CD4-positive, alpha-beta T cell treated with Interleukin-2 at 100 ng/mL for 4 hours (primary cell): ENCODE measurements around the gene AFF3.
"Not testable (repeated sequence)": the region's sequence is repeated elsewhere in the genome, so short reads cannot be mapped to it uniquely, and the experiment has no call there.

ENCODE experiments used
- DNase-seq: peaks from one replicate; pipeline ENCODE4 v3.0.0-alpha.2; 2020; ENCODE audit warnings: low spot score

The AFF3 gene

DNA sequence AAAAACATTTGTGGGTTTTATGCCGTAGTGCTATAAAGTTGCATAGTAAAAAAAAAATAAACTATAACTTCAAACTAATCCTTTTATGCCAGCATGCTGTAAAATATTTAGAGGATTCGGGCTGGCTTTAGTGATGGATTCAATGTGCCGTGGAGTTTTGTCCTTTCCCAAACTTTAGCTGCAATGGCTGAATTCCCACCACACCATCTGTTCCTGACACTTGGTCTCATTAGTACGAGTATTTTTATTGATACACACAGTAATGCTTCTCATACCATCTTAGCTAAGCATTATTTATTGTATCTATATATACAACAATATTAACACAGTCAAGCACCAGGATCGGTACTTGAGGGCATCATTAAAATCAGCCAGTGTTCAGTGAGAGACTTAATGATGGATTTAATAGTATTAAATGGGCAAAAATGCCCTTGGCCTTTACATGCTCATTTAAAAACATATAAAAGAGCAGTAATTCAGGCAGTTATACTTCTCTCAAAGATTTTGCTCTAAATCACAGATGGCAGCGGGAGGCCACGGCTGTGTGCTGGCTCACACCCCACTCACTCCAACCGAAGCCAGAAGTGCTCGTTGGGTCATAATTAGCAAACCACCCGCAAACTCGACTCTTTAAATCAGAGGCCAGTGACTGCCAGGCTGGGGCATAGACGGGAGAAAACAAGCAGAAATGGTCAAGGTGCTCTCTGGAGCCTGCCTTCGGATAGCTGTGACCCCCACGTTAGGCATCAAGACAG is 355.6 kb downstream of the AFF3 start:
- DNase-seq: no peak

- no peak for DNase-seq
Measured at GRCh38 chr2:99784946-99785345, 357.4 kb downstream of the AFF3 start.

DNA sequence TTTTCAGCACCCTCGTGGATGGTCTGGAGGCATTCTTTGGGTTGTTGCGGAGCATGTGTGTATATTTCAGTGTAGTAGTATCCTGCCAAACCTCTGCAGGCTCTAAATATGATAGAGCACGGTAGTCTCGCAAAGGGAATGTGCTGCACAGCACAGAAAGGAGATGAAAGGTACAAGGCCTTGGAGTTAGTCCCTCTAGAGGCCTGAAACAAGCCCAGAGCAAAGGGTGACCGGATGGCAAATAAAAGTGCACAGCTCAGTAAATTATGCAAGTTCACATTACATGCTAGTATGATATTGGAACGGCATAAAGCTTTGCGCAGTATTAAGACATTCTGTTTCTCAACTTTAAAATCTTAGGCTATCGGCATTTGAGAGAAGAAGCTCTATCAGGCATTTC is 358.1 kb downstream of the AFF3 start:
- no peak for DNase-seq

DNA sequence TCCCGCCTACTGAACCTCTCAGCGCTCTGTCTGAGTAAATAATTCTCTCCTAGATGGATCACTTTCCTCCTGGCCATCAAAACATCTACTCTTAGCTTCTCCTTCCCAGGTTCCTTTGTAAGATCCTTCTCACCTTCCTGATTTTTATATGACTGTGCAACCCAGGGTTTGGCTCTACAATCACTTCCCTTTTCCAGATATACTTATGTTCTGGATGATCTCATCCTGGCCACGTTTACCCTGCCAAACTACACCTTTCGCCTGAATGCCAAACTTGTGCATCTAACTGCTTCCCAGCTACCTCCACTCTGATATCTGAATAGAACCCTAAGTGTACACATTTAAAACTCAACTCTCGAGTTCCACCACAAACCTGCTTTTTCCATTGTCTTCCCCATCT is 362.1 kb downstream of the AFF3 start:
- no peak for DNase-seq

DNA sequence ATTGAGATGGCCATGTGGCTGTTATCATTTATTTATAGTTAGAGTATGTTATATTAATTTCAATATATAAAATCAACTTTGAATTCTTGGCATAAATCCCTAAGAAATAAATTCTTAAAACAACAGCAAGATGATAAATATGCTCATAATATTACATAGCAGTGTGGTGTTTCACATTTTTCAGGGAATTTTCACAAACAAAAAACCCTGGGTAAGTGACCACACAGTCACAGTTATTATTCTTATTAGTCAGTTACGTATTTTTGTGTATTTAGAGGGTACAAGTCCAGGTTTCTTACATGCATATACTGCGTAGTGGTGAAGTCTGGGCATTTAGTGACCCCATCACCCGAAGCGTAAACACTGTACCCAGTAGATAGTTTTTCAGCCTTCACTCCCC is 363.1 kb downstream of the AFF3 start:
- DNase-seq: no peak

- DNase-seq: no peak
Measured at GRCh38 chr2:99777656-99778290, 364.6 kb downstream of the AFF3 start.

- DNase-seq: no peak
Measured at GRCh38 chr2:99776906-99777646, 365.3 kb downstream of the AFF3 start.

- DNase-seq: no peak
Measured at GRCh38 chr2:99776206-99776905, 366.0 kb downstream of the AFF3 start.

GRCh38 chr2:99775585-99775984 is 366.8 kb downstream of the AFF3 start:
- no peak for DNase-seq

DNA sequence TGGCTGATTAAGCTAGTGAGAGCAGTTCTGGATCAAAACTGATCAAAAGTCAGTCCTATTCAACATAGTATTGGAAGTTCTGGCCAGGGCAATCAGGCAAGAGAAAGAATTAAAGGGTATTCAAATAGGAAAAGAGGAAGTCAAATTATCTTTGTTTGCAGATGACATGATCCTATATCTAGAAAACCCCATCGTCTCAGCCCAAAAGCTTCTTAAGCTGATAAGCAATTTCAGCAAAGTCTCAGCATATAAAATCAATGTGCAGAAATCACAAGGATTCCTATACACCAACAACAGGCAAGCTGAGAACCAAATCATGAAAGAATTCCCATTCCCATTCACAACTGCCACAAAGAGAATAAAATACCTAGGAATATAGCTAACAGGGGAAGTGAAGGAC is 368.7 kb downstream of the AFF3 start:
- not testable (repeated sequence) for DNase-seq

- DNase-seq: no peak
Measured at GRCh38 chr2:99772591-99773331, 369.6 kb downstream of the AFF3 start.

DNA sequence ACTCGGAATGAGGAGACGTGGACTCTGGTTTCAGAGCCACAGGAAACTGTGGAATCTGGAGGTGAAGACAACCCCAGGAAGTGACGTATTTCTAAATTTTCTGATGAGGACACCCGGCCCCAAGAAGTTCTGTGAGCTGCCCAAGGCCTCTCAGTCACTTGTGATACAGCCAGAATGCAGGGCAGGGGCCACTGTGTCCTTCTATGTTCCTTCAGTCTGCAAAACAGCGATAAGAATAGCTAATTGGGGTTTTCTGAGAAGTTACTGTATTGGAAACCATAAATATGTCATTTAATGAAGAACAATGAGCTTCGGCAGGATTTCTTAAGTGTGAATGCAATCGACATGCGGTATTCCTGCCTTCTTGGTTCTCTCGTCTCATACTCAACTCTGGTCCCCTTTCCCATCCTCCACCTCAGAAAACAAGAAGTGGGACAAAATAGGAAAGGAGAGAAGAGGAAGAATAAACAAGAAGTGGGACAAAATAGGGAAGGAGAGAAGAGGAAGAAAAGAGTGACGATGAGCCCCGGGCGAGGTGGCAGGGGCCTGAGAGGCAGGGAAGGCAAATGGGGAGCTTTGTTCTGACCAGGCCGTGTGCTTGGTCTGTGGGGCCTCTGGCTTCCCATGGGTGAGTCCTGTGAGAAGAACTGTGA is 370.6 kb downstream of the AFF3 start:
- no peak for DNase-seq

DNA sequence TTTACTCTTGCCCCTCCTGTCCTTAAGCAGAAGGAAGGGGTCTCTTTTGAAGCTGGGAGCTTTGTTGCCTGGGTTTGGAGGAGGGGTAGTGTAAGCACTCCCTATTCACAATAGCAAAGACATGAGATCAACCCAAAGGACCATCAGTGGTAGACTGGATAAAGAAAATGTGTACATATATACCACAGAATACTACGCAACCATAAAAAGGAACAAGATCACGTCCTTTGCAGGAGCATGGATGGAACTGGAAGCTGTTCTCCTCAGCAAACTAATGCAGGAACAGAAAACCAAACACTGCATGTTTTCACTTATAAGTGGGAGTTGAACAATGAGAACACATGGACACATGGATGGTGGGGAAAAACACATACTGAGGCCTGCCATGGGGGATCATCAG is 371.5 kb downstream of the AFF3 start:
- no peak for DNase-seq

GRCh38 chr2:99765731-99766318 is 376.6 kb downstream of the AFF3 start:
- no peak for DNase-seq

GRCh38 chr2:99763764-99764163 is 378.6 kb downstream of the AFF3 start:
- no peak for DNase-seq

DNA sequence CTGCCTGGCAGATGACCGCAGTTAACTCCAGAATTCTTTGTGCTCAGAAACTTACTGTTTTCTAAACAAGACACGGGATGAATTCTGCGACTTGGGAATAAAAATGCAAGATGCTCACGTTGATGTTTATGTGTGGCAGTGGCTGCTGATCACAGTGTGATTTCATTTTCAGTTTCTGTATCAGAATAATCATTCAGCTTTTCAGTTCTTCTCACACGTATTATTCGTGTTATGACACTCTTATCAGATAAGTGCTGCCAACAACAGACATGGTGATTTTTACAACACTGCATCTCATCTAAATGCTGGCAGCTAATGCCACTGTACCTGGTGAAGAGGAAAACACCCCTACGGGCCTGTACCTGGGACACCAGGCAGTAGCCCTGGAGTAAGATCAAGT is 379.7 kb downstream of the AFF3 start:
- DNase-seq: no peak

- DNase-seq: no peak
Measured at GRCh38 chr2:99757611-99758114, 384.7 kb downstream of the AFF3 start.

DNA sequence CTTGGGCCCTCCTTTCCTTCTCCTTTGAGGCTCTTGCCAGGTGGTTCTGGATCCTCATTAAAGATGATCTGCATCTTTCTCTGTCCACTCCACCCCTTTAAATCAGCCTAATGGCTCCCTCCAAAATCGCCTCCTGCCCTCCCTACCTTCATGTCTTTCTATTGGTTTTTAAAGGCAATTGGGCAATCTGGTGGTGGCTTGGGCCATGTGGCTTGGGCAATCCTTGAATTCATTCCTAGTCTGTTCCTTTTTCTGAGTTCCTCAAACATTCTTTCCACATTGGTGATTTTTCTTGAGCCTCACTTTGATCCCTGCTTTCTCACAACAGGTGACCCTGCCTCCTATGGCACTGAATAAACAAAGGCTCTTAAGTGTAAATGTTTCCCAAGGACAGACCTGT is 386.3 kb downstream of the AFF3 start:
- no peak for DNase-seq

- no peak for DNase-seq
Measured at GRCh38 chr2:99754210-99754609, 388.2 kb downstream of the AFF3 start.

DNA sequence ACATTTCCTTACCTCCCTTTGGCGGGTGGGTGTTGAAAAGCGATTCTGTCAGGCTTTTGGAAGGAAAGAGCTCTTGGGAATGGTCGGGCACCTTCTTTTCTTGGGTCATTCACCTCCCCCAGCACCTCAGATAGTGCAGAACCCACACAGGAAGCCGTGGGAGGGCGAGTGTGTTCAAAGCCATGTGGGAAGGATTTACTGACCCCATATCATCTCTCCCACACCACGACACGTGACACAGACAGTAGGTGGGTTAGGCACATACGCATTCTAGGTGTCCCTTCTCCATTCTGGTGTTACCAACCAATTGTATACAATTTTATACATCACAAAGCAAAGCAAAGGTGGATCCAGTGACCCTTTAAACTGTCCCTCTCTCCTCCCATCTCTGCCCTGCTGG is 388.9 kb downstream of the AFF3 start:
- DNase-seq: no peak

DNA sequence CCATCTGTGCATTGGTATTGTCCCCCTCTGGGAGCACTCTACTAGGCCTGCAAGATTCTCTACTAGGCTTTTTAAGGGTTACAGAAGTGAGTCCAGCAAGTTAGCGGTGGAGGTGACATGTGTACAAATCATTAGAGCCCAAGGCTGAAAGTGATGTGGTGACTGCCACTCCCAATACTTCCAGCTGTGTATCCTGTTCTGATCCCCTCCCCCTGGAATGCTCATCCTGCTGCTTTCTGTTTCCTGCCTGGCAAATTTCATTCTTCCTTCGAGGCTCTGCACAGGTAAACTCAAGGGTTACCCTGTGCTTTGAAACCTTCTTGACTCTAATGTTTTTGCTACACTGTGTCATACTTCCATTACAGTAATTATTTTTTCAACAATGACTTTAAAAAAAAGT is 394.0 kb downstream of the AFF3 start:
- no peak for DNase-seq
